C4-2B (cell line): ENCODE results near the gene TRIP6.

Experiments
- H3K27ac ChIP-seq: fragments of 450-650 bp; 2 replicates; pipeline ENCODE4 v1.5.1; 2017
- ZFX ChIP-seq: fragments of 450-650 bp; IDR thresholded peaks from 2 replicates; pipeline ENCODE4 v1.6.1; 2017
- TF ChIP-seq, protein P1 (sequence below): fragments of 450-650 bp; conservative IDR thresholded peaks from 2 replicates; pipeline ENCODE4 v1.5.1; 2017; ENCODE audit warnings: mild to moderate bottlenecking

The TRIP6 gene

DNA sequence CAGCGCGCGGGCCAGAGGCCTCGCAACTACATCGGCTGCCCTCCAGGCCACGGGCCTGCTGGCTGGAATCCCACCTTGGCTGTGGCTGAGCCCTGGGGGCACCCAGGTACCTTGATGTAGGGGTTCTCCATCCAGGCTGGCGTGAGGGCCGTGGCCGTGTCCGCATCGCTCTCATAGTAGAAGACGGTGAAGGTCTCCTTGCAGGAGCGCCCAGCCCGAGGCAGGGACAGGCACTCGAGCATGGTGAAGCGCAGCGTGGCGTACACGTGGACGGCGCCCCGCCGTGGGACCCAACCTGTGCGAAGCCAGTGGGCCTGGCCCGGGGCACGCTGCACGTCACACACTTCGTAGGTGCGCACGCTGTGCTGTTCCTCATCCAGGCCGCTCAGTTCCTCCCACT is 43.7 kb upstream of the TRIP6 start:
- H3K27ac ChIP-seq: no peak overlapping the region
- TF ChIP-seq, protein P1, sequence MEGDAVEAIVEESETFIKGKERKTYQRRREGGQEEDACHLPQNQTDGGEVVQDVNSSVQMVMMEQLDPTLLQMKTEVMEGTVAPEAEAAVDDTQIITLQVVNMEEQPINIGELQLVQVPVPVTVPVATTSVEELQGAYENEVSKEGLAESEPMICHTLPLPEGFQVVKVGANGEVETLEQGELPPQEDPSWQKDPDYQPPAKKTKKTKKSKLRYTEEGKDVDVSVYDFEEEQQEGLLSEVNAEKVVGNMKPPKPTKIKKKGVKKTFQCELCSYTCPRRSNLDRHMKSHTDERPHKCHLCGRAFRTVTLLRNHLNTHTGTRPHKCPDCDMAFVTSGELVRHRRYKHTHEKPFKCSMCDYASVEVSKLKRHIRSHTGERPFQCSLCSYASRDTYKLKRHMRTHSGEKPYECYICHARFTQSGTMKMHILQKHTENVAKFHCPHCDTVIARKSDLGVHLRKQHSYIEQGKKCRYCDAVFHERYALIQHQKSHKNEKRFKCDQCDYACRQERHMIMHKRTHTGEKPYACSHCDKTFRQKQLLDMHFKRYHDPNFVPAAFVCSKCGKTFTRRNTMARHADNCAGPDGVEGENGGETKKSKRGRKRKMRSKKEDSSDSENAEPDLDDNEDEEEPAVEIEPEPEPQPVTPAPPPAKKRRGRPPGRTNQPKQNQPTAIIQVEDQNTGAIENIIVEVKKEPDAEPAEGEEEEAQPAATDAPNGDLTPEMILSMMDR: no peak
- TF ChIP-seq ZFX: no peak

DNA sequence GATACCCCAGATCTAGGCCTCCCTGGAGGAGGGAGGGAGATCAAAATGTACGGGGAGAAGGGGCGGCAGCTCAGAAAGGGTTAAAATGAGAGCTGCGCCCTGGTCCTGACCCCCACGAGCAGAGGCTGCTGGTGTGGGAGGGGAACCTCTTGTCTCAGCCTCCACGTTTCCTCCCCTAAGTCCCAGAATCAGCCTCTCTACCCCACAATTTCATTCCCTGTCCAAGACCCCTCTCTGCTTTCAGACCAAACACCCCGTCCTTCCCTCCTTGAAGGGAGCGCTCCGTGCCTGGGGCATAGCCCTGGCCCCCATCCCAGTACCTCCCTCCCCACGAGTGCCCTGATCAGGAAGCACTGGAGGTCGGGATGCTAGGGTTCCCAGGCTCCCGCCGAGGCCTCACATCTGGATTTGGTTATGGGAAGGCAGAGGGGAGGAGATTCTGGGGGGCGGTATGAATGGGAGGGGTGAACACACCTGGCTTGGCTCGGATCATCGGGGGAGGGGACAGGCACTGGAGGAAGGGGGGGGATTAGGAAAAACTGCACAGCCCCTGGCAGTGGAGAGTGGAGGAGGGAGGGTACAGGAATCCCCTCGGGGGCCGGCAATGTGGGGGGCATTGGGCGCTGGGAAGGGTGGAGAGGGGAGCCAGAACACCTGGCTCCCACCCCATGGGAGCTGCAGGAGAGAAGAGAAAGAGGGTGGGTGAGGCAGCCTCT is 42.5 kb upstream of the TRIP6 start:
- H3K27ac ChIP-seq: no peak overlapping the region

DNA sequence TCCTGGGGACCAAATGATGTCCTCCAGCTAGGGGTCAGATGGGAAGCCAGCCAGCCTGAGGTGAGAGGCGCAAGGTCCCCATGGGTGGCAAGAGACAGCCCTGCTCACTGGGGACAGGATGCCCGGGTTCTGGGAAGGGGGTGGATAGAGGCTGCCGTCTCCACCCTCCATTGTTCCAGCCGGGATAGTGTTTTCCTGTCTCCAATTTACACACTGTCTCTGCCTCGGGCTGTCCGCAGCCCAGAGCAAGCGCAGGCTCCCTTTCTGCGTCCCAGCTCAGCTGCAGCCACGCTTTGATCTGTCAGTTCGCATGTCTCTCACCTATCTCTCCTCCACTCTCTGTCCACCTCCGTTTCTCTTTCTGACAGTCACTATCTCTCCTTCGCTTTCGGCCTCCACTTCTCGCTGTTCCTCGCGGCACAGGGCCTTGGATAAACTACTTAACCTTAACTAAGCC is 41.9 kb upstream of the TRIP6 start:
- no peak overlapping the region for H3K27ac ChIP-seq
- TF ChIP-seq ZFX: no peak
- TF ChIP-seq, protein P1: no peak

More for the DNA sequence above, 42.5 kb upstream of the TRIP6 start:
- TF ChIP-seq, protein P1: no peak
- no peak for TF ChIP-seq ZFX

DNA sequence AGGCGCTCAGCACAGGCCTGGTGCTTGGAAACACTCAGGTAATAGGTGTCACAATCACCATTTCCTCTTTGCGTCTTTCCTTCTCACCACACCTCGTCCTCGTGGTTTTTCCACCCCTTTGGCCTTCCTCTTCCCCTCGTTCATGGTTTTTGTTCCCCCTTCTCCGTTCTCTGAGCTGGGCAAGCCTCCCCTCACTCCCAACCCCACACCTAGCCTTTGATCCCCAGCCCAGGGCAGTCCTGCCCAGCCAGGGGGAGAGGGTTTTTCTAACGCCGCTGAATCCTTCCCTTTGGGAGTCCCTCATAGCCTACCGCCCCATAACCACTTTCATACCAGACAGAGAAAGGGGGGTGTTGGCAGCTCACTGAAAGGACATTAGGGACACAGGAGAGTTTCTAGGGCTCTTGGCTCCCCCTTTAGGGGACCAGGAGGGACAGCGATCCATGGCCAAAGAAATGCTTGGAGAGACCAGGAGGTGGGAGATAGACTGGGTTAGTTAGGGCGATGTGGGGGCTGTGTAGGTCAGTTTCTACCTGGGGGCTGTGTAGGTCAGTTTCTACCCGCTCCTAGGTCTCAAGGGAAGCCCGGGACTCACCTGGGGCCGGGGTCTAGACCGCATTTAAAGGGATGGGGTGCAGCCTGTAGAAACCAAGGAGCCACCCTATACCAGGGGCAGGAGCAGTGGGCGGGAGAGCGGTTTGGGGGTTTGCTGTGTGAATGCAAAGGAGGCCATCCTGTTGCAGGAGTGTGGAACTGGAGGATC is 41.3 kb upstream of the TRIP6 start:
- H3K27ac ChIP-seq: peak overlapping the region; percentile 77; the same call in 1 of the 2 replicates
- TF ChIP-seq, protein P1: no peak
- TF ChIP-seq ZFX: no peak

DNA sequence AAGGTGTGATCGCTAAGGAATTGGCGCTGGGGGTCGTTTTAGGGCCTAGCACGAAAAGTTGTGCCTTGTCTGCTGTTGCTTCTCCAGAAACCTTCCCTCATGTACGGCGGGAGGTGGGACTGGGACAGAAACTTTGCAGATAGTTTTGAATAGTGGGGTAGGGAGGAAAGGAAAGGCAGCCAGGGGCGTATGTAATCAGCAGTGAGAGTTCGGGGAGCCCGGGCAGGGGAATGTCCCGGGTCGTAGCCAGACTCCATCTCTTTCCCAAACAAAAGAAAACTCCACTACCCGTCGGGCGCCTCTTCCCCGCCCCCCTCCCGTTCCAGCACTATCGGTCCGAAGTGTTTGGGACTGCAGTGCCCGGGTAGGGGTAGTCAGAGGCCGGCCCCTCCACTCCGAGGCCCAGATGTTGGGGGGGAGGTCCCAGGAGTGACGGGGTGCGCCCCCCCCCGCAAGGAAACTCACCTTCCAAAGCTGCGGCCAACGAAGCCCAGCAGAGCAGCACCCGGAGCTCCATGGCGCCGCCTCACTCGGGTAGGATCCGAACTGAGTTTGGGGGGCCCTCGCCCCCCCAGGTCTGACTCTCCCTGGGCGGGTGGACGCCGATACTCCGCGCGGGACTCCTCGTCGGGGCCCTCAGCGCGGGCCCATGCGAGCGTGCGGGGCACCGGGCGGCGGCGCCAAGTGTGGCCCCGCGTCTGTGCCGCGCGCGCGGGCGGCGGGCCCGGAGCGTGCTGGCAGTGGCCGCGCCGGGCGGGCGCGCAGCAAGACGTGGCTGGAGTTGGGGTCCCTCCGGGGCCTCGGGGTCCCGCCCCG is 40.5 kb upstream of the TRIP6 start:
- peak overlapping the region; percentile 77 for H3K27ac ChIP-seq
- TF ChIP-seq, protein P1: no peak
- TF ChIP-seq ZFX: peak; percentile 85; the same call in 1 of the 2 replicates

DNA sequence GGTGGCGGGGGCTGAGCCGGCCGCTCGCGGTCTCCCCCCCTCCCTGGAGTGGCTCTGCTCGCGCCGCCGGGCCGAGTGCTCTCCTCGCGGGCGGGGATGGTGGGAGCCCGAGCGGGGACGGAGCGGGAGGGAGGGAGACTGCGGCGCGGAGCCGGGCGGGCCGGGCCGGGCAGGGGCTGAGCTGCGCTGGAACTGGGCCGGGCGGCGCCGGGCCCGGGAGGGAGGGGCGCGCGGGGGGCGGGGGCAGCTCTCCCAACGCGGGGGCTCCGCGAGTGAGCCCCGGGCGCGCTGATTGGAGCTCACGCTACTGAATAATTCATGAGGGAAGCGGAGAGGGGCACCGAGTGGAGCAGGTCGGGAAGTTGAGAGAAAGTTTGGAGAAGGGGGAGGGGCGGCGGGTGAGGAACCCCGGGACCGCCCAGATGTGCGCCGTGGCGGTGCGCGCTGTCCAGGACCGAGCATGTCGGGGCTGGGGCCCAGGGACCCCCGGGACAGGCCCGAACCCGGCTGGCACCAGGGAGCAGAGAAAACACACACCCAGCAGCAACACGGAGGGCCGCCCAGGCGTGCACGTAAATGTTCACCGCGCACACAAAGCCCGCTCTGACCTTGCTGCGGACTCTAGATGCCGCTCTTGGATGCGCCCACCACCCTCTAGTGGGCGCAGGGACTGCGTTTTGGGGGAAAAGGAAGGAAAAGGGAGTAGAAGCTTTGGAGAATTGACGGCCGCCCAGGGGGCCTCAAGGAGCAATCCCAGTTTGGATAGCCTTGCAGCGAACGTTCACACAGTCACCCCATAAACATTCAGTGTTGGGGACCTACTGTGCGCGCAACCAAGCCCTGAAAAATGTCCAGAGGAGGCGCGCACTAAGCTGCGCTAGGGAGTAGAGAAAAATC is 39.6 kb upstream of the TRIP6 start, which contains the start of gene EPHB4:
TSS of gene EPHB4 (minus strand) at position 194 of the 897 bp plus-strand sequence. CDS start 493 bp downstream, outside the sequence.
- TF ChIP-seq, protein P1: no peak
- TF ChIP-seq ZFX: 0 out of 2 replicates have a peak, but pooled peaks have one; percentile 73
- peak within 1 kb of the TSS; percentile 77 for H3K27ac ChIP-seq
